ENCODE measurements around the gene PM20D2. TPM values are rescaled to one million over a fixed set of nuclear protein-coding genes. Genes with fewer than 3 reads are reported as not detected.
"Not testable (repeated sequence)": the region's sequence is repeated elsewhere in the genome, so short reads cannot be mapped to it uniquely, and the experiment has no call there.

PM20D2 gene
- total RNA-seq, 1 experiment from 2014 or later, result 28.8 TPM

DNA sequence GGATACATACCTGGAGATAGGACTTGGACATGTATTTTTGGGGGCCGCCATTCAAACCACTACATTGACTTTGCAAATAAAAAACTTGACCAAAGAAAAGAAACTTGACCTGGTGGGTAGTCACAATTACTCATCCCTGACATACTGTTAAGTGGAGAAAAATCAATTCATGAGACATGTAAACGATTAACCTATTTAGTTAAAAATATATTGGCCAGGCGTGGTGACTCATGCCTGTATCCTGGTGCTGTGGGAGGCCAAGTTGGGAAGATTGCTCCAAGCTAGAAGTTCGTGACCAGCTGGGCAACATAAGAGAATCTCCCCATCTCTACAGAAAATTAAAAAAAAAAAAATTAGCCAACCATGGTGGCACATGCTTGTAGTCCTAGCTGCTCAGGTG lies 25.5 kb upstream of the PM20D2 start:
- TF ChIP-seq EZH2 (IDR thresholded peaks at IDR 0.05; ENCODE audit: low read depth), result no peak
- no peak for TF ChIP-seq CTCF (conservative IDR thresholded peaks at IDR 0.05)
- no peak overlapping the region for H3K4me3 ChIP-seq
- no peaks in the 10 kb centered on the region for H3K9me2 ChIP-seq (ENCODE audit: insufficient read depth)
- no peaks in the 10 kb centered on the region for H3K79me2 ChIP-seq (ENCODE audit: low read depth)
- H2AFZ ChIP-seq, result no peak overlapping the region
- no peaks in the 10 kb centered on the region for H3K9me3 ChIP-seq (ENCODE audit: insufficient read depth, low read depth)
- H3K4me2 ChIP-seq, result no peak overlapping the region
- H4K20me1 ChIP-seq (ENCODE audit: insufficient read depth), result no peaks in the 10 kb centered on the region
- DNase-seq, result no peak
- POLR2A ChIA-PET (ENCODE audit: unreplicated experiment), result no interaction called here
- CTCF ChIA-PET, result no interaction called here
- H3K27ac ChIP-seq, result no peak overlapping the region
- no peaks in the 10 kb centered on the region for H3F3A ChIP-seq (ENCODE audit: insufficient read depth, low read depth)
- BruUV-seq (replicated peaks), result no TSS peak
- no peaks in the 10 kb centered on the region for H3K4me1 ChIP-seq (replicated peaks; ENCODE audit: insufficient read depth)
- intact Hi-C loops (cut with micrococcal nuclease; ENCODE audit: unreplicated experiment), result no loop called here
- no peaks in the 10 kb centered on the region for H3K36me3 ChIP-seq (ENCODE audit: low read depth)
- H3K27me3 ChIP-seq (ENCODE audit: insufficient read depth, low read depth), result 0 out of 2 replicates have a peak, but pooled peaks cover 4% of the 10 kb centered on the region

DNA sequence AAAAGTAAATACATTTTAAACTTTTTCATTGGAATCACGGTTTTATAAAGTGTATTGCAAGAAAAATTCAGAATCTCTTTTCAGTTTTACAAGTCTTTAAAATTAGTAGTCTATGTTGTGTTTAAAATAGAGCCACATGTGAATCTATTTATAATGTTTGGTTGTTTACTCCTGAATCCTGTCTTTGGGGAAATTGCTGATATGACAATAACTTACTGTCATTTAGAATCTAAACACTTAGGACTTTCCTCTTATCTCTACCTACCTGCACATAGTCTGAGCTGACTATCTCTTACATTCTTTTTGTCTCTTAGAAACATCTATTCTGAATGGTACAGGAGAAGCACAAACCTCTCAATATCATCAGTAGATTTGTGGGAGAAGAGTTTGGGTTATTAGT lies 23.9 kb upstream of the PM20D2 start:
- Histone ChIP-seq H3K4me1 (replicated peaks; ENCODE audit: insufficient read depth) (no peaks in the 10 kb centered on the region), H3F3A (ENCODE audit: insufficient read depth, low read depth) (no peaks in the 10 kb centered on the region), H3K4me3 (no peak overlapping the region), H3K9me3 (ENCODE audit: insufficient read depth, low read depth) (no peaks in the 10 kb centered on the region), H2AFZ (no peak overlapping the region), H4K20me1 (ENCODE audit: insufficient read depth) (no peaks in the 10 kb centered on the region), H3K27me3 (ENCODE audit: insufficient read depth, low read depth) (0 out of 2 replicates have a peak, but pooled peaks cover 4% of the 10 kb centered on the region), H3K36me3 (ENCODE audit: low read depth) (no peaks in the 10 kb centered on the region), H3K4me2 (no peak overlapping the region), H3K27ac (no peak overlapping the region), H3K9me2 (ENCODE audit: insufficient read depth) (no peaks in the 10 kb centered on the region), H3K79me2 (ENCODE audit: low read depth) (no peaks in the 10 kb centered on the region)
- CTCF ChIA-PET, result no interaction called here
- TF ChIP-seq CTCF (conservative IDR thresholded peaks at IDR 0.05) (no peak), EZH2 (IDR thresholded peaks at IDR 0.05; ENCODE audit: low read depth) (no peak)
- DNase-seq, result no peak
- POLR2A ChIA-PET (ENCODE audit: unreplicated experiment), result no interaction called here
- intact Hi-C loops (cut with micrococcal nuclease; ENCODE audit: unreplicated experiment), result loop anchor here (1.0 to 2.0 kb wide), 3 partner anchors 120 to 247 kb away; no protein-coding TSS in a partner anchor
- no TSS peak for BruUV-seq (replicated peaks)

DNA sequence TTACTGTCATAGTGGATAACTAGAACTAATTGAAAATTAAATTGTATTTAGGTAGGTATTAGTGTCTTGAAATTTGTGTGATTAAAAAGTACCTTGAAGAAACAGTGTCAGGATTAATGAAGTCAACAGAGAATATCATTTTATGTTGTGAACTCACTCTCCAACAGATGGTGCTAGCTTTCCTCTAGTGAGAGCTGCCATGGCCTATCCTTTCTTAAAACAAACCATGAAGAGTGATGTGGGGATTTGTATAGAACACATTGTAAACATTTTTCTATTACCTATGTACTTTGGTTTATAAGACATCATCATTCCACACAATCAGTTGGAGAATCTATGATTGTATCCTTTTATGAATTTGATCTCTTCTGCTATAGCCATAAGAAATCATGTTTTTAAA lies 23.2 kb upstream of the PM20D2 start:
- H3K9me2 ChIP-seq (ENCODE audit: insufficient read depth), result no peaks in the 10 kb centered on the region
- H3K36me3 ChIP-seq (ENCODE audit: low read depth), result no peaks in the 10 kb centered on the region
- H3K4me1 ChIP-seq (replicated peaks; ENCODE audit: insufficient read depth), result no peaks in the 10 kb centered on the region
- H3K79me2 ChIP-seq (ENCODE audit: low read depth), result no peaks in the 10 kb centered on the region
- H4K20me1 ChIP-seq (ENCODE audit: insufficient read depth), result no peaks in the 10 kb centered on the region
- no peak overlapping the region for H2AFZ ChIP-seq
- BruUV-seq (replicated peaks), result no TSS peak
- no peak overlapping the region for H3K4me3 ChIP-seq
- no peaks in the 10 kb centered on the region for H3K27me3 ChIP-seq (ENCODE audit: insufficient read depth, low read depth)
- POLR2A ChIA-PET (ENCODE audit: unreplicated experiment), result no interaction called here
- TF ChIP-seq EZH2 (IDR thresholded peaks at IDR 0.05; ENCODE audit: low read depth) (no peak), CTCF (conservative IDR thresholded peaks at IDR 0.05) (peak; percentile 60)
- peak in 1 of 2 experiments; percentile 45 for DNase-seq
- no peaks in the 10 kb centered on the region for H3K9me3 ChIP-seq (ENCODE audit: insufficient read depth, low read depth)
- no peak overlapping the region for H3K4me2 ChIP-seq
- no peaks in the 10 kb centered on the region for H3F3A ChIP-seq (ENCODE audit: insufficient read depth, low read depth)
- intact Hi-C loops (cut with micrococcal nuclease; ENCODE audit: unreplicated experiment), result loop anchor here (1.0 to 2.0 kb wide), 3 partner anchors 120 to 247 kb away; no protein-coding TSS in a partner anchor
- no peak overlapping the region for H3K27ac ChIP-seq
- CTCF ChIA-PET, result no interaction called here

DNA sequence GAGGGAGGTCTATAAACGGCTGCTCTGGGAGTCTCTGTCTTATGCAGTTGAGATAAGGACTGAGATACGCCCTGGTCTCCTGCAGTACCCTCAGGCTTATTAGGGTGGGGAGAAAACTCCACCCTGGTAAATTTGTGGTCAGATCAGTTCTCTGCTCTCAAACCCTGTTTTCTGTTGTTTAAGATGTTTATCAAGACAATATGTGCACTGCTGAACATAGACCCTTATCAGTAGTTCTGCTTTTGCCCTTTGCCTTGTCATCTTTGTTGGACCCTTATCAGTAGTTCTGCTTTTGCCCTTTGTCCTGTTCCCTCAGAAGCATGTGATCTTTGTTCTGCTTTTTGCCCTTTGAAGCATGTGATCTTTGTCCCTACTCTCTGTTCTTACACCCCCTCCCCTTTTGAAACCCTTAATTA lies 17.6 kb upstream of the PM20D2 start:
- H3K27me3 ChIP-seq (ENCODE audit: insufficient read depth, low read depth); H3K9me2 ChIP-seq (ENCODE audit: insufficient read depth); H3F3A ChIP-seq (ENCODE audit: insufficient read depth, low read depth); H3K4me1 ChIP-seq (replicated peaks; ENCODE audit: insufficient read depth); H3K9me3 ChIP-seq (ENCODE audit: insufficient read depth, low read depth); H2AFZ ChIP-seq; BruUV-seq (replicated peaks); H3K79me2 ChIP-seq (ENCODE audit: low read depth); H3K36me3 ChIP-seq (ENCODE audit: low read depth); H4K20me1 ChIP-seq (ENCODE audit: insufficient read depth); H3K27ac ChIP-seq; H3K4me2 ChIP-seq; intact Hi-C loops (cut with micrococcal nuclease; ENCODE audit: unreplicated experiment); POLR2A ChIA-PET (ENCODE audit: unreplicated experiment); DNase-seq; H3K4me3 ChIP-seq: not testable (repeated sequence)
- CTCF ChIA-PET, result interaction anchor here (0.6 kb wide), 1 partner anchor 129 kb away, joined by 4 read pairs; no protein-coding TSS in a partner anchor
